Right kidney (tissue), 1 donor: ENCODE results near the gene PRKCSH.
"Not testable (repeated sequence)": the region's sequence is repeated elsewhere in the genome, so short reads cannot be mapped to it uniquely, and the experiment has no call there.

Experiments
- DNase-seq: peaks from one replicate; pipeline ENCODE4 v3.0.0-alpha.2; 2016

Gene PRKCSH

DNA sequence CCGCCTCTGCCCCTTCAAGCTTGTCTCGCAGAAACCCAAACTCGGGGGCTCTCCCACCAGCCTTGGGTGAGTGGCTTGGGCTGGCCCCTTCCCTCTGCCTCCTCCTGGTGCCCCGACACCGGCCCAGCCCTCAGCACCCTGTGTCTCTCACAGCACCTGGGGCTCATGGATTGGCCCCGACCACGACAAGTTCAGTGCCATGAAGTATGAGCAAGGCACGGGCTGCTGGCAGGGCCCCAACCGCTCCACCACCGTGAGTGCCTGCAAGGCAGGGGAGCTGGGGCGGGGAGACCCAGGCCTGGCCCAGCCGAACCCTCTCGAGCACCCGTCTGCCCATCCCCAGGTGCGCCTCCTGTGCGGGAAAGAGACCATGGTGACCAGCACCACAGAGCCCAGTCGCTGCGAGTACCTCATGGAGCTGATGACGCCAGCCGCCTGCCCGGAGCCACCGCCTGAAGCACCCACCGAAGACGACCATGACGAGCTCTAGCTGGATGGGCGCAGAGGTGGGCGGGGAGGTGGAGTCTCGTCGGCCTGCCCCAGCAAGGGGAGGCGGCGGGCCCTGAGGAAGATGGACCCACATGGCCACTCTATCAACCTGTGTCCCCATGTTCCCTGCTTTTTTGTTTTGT lies 13.6 kb downstream of the PRKCSH start:
- DNase-seq: no peak

DNA sequence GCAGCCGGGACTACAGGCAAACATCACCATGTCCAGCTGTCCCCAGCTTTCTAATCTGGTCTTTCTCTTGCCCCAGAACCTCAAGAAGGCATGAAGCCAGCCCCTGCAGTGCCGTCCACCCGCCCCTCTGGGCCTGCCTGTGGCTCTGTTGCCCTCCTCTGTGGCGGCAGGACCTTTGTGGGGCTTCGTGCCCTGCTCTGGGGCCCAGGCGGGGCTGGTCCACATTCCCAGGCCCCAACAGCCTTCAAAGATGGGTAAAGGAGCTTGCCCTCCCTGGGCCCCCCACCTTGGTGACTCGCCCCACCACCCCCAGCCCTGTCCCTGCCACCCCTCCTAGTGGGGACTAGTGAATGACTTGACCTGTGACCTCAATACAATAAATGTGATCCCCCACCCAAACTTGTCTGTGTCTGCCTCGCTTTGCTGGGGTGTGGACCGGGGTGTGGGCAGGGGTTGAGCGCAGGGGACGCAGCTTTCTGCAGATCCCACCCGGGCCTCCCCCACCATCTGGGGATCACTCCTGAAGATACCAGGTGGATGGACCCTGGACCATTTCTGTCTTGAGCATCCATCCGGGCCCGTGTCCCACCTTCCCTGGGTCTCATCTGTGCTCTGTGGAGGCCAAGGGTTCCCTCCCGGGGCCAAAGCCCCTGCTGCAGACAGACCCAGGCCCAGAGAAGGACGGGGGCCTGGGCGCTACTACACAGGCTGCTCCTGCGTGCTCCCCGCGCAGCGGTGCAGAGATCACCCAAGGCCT lies 15.3 kb downstream of the PRKCSH start:
- no peak for DNase-seq

DNA sequence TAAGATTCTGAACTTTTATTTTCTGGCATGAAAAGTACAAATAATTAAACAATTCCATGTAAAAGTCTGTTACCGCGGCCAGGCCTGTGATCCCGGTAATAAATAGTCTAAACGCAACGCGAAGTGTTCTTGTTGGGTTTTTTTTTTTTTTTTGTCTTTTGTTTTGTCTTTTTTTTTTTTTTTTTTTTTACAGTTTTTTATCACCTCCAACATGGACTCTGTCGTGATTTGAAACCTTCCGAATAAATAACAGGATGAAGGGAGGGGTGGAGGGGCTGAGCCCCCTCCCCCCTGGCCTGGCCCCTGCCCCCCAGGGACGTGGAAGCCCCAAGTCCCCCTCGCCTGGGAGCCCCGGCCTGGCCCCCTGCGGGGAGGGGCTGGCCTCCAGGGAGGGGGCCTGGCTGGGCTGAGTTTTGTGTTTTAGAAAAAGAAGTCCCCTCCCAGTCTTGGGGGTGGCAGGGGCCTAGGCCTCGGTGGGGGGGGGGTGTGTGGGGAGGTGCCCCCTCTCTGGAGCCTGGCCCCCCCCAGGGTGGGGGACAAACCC lies 16.0 kb downstream of the PRKCSH start:
- no peak for DNase-seq

DNA sequence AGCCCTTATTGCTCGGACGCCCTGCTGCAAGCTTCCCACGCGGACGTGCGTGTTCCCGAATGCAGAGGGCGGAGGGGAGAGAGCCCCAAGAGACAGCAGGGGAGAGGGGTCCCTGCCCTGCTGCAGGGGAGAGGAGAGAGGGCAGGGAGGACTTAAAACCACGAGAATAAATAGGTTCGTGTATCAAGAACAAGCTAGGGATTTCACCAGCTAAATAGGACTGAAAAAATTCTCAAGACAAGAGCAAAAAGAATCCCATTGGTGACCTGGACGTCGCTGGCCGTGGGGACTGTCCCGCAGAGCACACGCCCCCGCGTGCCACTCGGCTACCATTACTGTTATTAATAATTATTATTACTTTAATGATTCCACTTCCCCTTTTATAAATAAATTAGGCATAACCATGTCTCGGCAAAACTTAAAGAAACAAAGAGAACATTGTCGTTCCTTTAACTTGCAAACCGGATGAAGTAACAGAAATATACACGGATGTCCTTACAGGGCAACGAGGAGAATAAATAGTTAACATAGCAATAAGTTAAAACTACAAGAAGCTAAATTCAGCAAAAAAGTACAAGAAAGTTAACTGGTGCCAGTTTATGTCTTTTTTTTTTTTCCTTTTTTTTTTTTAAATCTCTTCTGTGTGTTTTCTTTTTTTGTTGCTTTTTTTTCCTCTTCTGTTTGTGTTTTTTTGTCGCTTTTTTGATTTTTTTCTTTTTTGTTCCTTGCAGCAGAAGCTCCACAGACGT lies 16.6 kb downstream of the PRKCSH start:
- DNase-seq: peak; percentile 54

DNA sequence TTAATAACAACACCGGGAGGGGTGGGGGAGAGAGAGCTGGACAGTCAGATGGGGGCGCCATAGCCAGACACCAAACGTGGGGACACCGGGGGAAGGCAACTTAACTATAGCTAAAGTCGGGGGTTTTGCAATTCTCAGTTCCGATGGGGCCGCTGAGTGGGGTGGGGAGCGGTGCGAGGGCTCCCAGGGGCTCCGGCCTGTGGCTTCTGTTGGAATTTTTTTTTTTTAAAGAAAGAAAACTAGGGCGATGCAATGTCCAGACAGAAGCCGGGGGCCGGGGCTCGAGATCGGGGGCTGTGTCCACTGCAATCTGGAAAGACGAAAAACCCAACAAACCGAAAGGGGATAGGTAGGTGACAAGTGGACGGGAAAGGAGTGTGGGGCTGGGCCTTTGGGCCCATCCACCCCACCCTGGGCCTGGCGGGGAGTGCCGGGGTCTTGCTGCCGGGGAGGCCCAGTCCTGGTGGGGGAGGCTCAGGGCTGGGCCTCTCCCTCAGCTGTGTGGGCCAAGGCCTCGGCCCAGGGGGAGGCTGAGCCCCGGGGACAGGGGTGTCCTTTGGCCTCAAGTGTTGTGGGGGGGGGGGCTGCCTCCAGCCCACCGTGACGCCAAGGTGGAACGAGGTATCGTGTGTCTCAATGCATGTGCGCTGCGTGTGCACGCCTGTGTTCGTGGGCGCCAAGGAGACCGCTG lies 17.3 kb downstream of the PRKCSH start:
- peak; percentile 41 for DNase-seq

DNA sequence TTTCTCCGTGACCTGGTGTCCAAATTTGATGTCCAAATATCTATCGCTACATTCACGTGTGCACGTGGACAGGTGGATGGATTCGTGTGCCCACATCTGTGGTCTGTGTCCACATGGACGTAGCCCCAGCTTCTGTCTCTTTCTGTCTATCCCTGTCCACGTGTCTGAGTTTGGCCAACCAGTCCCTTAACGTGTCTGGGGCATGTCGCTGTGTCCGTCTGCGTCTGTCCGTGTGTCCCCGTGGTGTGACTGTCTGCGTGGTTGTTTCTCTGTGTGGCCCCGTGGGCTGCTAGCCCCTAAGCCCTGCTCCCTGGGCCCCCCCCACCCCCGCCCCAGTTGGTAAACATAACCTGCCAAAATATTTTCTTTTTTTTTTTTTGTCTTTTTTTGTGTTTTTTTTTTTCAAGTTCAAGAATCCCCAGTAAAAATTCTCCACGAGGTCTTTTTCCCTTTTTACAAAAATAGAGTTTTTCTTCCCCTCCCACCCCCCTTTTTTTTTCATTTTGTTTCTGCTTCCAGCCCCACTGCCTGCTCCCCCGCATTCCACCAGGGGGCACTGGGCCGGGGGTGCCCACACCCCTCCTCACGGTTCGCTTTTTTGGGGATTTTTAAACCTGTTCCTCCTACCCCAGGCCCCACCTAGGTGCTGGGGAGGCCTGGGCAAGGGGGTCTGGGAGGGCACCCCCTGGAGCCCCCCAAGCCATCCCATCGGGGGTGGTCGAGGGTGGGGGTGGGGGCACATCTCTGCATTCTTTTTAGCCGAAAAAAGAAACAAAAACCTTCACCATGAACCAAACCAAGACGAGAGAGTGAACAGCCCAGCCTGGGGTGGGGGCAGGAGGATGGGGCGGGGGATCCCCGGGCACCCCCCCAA lies 18.3 kb downstream of the PRKCSH start:
- DNase-seq: no peak

DNA sequence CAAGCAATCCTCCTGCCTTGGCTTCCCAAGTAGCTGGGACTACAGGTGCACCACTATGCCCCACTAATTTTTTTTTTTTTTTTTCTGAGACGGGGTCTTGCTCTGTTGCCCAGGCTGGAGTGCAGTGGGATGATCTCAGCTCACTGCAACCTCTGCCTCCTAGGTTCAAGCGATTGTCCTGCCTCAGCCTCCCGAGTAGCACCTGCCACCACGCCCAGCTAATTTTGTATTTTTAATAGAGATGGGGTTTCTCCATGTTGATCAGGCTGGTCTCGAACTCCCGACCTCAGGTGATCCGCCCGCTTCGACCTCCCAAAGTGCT lies 19.8 kb downstream of the PRKCSH start:
- not testable (repeated sequence) for DNase-seq

DNA sequence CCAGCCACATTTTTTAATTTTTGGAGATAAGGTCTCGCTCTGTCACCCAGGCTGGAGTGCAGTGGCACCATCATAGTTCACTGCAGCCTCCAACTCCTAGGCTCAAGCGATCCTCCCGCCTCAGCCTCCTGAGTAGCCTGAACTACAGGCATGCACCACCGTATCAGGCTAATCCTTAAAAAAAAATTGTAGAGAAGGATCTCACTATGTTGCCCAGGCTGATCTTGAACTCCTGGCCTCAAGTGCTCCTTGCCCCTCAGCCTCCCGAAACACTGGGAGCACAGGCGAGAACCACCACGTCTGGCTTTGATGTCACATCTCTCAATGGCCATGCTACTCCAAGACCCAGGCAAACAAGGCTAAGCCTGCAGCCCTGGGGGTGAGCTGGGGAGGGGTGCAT lies 21.2 kb downstream of the PRKCSH start:
- no peak for DNase-seq

DNA sequence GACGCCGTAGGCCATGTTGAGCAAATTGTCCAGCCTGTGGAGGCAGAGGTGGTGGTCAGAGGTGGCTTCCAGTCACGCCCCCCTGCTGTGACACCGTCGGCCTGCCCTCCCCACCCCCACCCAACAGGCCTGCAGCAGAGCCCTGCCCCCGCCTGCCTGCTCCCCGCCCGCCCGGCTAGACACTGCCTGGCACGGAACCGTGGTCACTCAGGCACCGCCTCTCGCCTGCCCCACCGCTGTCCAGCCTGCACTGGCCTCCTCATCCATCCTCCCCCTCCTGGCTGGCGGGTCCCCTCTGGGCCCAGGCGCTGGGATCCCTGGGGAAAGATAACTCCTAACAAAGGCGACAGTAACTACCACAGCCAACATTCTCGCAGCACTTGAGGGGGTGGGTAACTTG lies 21.7 kb downstream of the PRKCSH start:
- no peak for DNase-seq

DNA sequence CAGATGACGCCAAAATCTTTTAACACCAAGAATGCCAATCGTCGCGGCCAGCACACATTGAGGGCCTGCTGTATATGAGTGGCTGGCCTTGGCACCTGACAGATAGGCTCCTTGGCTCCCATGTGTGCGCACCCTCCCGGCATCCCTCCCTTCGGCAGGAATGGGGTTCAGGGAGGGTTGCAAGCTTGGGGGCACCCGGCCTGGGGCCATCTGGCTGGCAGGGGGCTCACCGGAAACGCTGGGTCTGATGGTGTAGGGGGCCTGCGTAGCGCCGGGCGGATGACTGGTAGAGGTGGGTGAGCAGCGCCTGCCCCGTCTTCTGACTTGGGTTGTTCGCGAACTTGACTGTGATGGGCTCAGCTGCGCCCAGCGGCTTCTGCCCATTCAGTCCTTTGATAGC lies 22.4 kb downstream of the PRKCSH start:
- DNase-seq: no peak

DNA sequence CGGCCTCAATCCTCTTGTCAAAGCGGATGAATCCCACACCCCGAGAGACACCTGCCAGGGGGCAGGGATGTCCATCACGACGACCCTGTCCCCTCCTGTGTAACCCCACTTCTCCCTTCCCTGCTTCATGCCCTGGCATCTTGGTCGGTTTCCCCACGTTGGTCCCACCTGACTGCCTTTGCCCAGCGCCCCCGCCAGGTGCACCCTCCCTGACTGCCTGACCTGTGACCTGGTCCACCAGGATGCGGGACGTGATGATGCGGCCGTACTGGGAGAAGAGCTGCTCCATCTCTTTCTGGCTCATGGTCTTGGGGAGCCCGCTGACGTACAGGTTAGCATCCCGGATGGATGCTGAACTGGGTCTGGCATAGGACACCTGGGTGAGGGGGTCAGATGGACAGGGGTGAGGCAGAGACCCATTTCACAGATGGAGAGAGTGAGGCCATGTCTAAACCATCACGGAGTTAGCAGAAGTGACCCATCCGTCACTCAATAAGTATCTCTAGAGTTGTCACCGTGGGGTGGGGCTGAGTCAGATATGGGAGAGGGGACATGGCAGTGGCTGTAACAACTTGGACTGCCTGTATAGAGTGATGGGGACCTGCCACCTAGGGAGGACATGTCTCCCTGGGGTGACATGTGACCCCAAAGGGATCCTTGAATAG lies 22.9 kb downstream of the PRKCSH start:
- no peak for DNase-seq

DNA sequence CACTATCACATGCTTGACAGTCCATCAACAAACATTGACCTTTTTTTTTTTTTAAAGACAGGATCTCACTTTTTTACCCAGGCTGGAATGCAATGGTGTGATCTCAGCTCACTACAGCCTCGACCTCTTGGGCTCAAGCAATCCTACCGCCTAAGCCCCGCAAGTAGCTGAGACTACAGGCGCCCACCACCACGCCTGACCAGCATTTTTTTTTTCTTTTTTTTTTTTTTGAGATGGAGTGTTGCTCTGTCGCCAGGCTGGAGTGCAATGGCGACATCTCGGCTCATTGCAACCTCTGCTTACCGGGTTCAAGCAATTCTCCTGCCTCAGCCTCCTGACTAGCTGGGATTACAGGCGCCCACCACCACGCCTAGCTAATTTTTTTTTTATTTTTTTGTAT lies 23.5 kb downstream of the PRKCSH start:
- not testable (repeated sequence) for DNase-seq

DNA sequence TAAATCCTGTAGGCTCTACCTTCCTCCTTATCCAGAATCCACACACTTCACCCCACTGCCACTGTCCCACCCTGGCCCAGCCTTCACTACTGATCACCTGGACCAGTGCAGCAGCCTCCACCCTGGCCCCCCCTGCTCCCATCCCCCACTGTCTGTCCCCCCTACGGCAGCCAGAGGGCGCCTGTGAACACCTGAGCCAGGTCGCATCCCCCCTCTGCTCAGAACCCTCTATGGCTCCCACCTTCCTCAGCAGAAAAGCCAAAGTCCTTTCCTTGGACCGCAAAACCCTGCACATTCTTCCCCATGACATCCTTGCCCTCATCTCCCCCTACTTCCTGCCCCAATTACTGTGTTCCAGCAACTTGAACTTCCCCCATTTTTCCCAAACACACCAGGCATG lies 24.8 kb downstream of the PRKCSH start:
- no peak for DNase-seq

DNA sequence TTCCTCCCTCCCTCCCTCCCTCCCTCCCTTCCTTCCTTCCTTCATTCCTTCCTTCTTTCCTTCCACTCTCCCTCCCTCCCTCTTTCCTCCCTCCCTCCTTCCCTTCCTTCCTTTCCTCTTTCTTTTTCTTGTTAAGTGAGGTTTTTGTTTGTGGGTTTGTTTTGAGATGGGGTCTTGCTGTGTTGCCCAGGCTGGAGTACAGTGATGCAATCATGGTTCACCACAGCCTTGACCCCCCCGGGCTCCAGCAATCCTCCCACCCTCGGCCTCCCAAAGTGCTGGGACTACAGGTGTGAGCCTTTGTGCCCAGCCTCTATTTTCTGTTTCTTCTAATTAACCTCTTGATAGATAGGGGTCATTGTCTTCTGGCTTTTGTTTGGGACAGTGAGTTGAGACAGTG lies 26.0 kb downstream of the PRKCSH start:
- DNase-seq: no peak

DNA sequence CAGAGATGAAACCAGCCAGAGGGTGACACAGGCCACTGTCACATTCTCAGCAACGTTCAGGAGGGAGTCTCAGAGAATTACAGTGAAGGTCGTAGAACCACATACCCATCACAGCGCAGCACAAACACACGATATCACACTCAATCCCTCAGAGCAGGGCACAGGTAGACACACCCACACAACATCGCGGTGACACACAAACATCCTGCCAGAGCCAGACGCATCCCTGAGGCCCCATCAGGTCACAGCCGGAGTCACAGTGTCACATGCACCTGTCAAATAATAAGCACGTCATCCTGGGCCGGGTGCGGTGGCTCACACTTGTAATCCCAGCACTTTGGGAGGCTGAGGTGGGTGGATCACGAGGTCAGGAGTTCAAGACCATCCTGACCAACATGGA lies 28.0 kb downstream of the PRKCSH start:
- DNase-seq: no peak

DNA sequence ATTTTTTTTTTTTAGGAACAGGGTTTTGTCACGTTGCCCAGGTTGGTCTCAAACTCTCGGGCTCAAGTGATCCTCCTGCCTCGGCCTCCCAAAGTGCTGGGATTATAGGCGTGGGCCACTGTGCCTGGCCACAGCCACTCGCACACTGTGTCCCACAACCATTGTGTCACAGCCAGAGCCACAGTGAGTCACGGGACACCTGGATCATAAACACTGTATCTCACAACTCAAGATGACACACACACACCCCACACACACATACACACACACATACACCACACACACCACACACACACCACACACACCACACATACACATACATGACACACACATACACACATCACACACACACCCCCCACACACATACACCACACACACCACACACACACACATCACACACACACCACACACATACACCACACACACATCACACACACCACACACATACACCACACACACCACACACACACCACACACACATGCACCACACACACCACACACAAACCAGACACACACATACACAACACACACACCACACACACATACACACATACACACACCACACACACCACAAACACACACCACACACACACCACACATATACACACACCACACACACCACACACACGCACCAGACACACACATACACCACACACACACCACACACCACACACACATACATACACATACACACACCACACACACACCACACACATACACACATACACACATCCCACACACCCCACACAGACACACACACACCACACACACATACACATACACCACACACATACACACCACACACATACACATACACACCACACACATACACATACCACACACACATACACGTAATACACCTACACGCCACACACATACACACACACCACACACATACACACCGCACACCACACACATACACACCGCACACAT lies 29.2 kb downstream of the PRKCSH start:
- DNase-seq: no peak

DNA sequence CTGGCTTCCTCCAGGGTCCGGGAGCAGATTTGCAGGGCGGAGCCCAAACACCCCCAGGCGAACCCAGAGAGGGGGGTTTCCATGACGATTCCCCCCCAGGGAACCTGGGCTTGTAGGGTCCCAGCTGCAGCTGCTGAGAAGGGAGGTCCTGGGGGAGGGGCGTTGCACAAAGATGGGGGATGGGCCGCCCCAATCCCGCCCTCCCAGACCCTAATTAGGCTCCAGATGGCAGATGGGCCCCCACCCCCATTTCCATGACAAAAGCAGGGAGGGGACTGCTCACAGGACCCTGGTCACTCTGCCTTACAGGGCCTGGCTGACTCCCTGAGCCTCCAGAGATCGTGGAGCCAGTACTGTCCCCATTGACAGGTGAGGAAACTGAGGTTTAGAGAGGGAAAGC lies 30.2 kb downstream of the PRKCSH start:
- DNase-seq: no peak

DNA sequence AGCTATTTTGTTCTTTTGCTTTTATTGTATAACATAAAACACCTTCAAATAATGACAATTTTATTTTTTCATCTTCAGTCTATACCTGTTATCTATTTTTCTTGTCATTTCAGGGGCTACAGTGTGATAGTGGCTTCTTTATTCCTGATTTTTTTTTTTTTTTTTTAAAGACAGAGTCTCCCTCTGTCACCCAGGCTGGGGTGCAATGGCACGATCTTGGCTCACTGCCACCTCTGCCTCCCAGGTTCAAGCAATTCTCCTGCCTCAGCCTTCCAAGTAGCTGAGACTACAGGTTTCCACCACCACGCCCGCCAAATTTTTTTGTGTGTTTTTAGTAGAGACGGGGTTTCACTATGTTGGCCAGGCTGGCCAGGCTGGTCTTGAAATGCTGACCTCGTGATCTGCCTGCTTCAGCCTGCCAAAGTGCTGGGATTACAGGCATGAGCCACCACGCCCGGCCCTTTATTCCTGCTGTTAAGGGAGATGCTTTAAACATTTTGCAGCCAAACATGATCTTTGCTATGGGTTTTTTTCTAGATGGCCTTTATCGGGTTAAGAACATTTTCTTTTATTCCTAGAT lies 32.9 kb downstream of the PRKCSH start:
- not testable (repeated sequence) for DNase-seq

DNA sequence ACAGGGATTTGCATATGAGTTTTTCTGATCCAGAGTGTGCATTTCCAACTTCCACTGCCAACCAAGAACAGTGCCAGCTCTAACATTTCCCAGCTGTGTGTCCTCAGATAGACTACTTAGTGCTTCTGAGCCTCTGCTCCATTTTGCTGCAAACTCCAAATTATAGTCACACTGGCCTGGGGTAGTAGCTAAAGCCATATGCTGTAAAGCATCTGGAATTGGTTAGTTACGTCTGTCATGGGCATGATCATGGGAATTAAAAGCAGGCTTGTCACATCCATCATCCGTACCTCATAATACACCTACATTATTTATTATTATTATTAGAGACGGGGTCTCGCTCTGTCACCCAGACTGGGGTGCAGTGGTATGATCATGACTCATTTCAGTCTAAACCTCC lies 38.3 kb downstream of the PRKCSH start:
- DNase-seq: no peak

DNA sequence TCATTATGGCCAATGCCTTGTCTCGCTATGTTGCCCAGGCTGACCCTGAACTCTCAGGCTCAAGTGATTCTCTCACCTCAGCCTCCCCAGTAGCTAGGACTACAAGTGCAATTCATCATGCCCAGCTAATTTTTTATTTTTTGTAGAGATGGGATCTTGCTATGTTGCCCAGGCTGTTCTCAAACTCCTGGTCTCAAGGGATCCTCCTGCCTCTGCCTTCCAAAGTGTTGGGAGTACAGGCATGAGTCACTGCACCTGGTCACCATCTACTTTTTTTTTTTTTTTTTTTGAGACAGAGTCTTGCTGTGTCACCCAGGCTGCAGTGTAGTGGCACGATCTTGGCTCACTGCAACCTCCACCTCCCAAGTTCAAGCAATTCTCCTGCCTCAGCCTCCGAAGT lies 39.9 kb downstream of the PRKCSH start:
- DNase-seq: not testable (repeated sequence)
